Measurements from ENCODE around the gene PCNX2.
A peak's percentile ranks its signal among the peaks of the same experiment; 100 is the strongest.
"Not testable (repeated sequence)": the region's sequence is repeated elsewhere in the genome, so short reads cannot be mapped to it uniquely, and the experiment has no call there.

PCNX2 gene

GRCh38 chr1:233113009-233113879, 182.3 kb downstream of the PCNX2 start:
- TF ChIP-seq CTCF (conservative IDR thresholded peaks at IDR 0.05): no peak
- TF ChIP-seq ZFX (IDR thresholded peaks at IDR 0.05): no peak
- H3K27ac ChIP-seq: peak overlapping the region; percentile 22; the same call in 1 of the 2 replicates

GRCh38 chr1:233112186-233113008, 183.1 kb downstream of the PCNX2 start:
- TF ChIP-seq ZFX (IDR thresholded peaks at IDR 0.05) (no peak), CTCF (conservative IDR thresholded peaks at IDR 0.05) (no peak)
- H3K27ac ChIP-seq: peak overlapping the region; percentile 22; the same call in 1 of the 2 replicates

GRCh38 chr1:233111731-233112130, 183.8 kb downstream of the PCNX2 start:
- no peak overlapping the region for H3K27ac ChIP-seq

GRCh38 chr1:233109096-233109495, 186.4 kb downstream of the PCNX2 start:
- TF ChIP-seq CTCF (conservative IDR thresholded peaks at IDR 0.05) (no peak), ZFX (IDR thresholded peaks at IDR 0.05) (no peak)
- H3K27ac ChIP-seq: no peak overlapping the region

More at GRCh38 chr1:233111731-233112130, 183.8 kb downstream of the PCNX2 start:
- TF ChIP-seq ZFX (IDR thresholded peaks at IDR 0.05): no peak

GRCh38 chr1:233107716-233108130, 187.8 kb downstream of the PCNX2 start:
- not testable (repeated sequence) for H3K27ac ChIP-seq

- TF ChIP-seq ZFX (IDR thresholded peaks at IDR 0.05) (no peak), CTCF (conservative IDR thresholded peaks at IDR 0.05) (no peak)
- H3K27ac ChIP-seq: no peak overlapping the region
Observed at GRCh38 chr1:233107130-233107660, 188.3 kb downstream of the PCNX2 start.

GRCh38 chr1:233105225-233105624, 190.3 kb downstream of the PCNX2 start:
- no peak overlapping the region for H3K27ac ChIP-seq
- TF ChIP-seq CTCF (conservative IDR thresholded peaks at IDR 0.05): no peak
- TF ChIP-seq ZFX (IDR thresholded peaks at IDR 0.05): no peak

- TF ChIP-seq ZFX (IDR thresholded peaks at IDR 0.05): no peak
- TF ChIP-seq CTCF (conservative IDR thresholded peaks at IDR 0.05): no peak
Observed at GRCh38 chr1:233102341-233102740, 193.2 kb downstream of the PCNX2 start.

More at GRCh38 chr1:233102341-233102740, 193.2 kb downstream of the PCNX2 start:
- no peak overlapping the region for H3K27ac ChIP-seq

All from C4-2B (cell line).